22Rv1 (cell line): ENCODE data around the gene ADAMTS1.

Experiments used
- ZFX ChIP-seq: fragments of 450-650 bp; IDR thresholded peaks from 2 replicates; pipeline ENCODE4 v1.6.1; 2017; ENCODE audit warnings: antibody characterized with exemption, borderline replicate concordance
- TF ChIP-seq, protein P1 (sequence below): fragments of 450-650 bp; IDR thresholded peaks from 2 replicates; pipeline ENCODE4 v1.5.1; 2017; ENCODE audit warnings: mild to moderate bottlenecking

DNA sequence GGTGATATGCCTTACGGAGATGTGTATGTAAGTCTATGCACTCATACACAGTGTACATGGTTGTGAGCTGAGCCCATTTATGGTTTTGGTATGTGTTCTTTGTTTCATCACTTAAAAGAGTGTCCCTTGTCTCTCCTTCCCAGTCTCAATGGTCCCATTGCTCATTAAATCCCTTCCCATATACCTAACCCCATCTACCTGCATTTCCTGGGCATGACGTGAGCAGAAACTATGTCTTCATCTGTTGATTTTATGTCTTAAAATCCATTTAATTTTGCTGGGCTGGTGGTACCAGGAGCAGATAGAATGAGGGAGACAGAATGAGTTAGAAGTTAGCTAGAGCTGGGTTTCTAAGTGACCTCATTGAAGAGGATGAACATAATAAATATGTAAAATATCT, 44.8 kb downstream of the ADAMTS1 start:
- TF ChIP-seq, protein P1, sequence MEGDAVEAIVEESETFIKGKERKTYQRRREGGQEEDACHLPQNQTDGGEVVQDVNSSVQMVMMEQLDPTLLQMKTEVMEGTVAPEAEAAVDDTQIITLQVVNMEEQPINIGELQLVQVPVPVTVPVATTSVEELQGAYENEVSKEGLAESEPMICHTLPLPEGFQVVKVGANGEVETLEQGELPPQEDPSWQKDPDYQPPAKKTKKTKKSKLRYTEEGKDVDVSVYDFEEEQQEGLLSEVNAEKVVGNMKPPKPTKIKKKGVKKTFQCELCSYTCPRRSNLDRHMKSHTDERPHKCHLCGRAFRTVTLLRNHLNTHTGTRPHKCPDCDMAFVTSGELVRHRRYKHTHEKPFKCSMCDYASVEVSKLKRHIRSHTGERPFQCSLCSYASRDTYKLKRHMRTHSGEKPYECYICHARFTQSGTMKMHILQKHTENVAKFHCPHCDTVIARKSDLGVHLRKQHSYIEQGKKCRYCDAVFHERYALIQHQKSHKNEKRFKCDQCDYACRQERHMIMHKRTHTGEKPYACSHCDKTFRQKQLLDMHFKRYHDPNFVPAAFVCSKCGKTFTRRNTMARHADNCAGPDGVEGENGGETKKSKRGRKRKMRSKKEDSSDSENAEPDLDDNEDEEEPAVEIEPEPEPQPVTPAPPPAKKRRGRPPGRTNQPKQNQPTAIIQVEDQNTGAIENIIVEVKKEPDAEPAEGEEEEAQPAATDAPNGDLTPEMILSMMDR: no peak
- TF ChIP-seq ZFX: no peak
